HepG2 (cell line): ENCODE measurements around the gene RBFOX1. TPM values are rescaled to one million over a fixed set of nuclear protein-coding genes. Genes with fewer than 3 reads are reported as not detected.

Source experiments
- ATAC-seq: fragments of 200-7000 bp; cut with Tn5 transposase; 3 replicates; pipeline ENCODE4 v1.9.1; 2020; ENCODE audit warnings: mild to moderate bottlenecking, moderate library complexity
- BruUV-seq: library from RNA; stranded (reverse); fragments of 400-500 nt; replicated peaks from 2 replicates; lab custom pipeline; 2021; lab: Mats Ljungman, UMichigan
- CTCF ChIA-PET: fragments of 300-600 bp; formaldehyde crosslinking; extraction: SDS; loops from one replicate; lab custom pipeline; 2021; ENCODE audit warnings: low total read pairs, inconsistent platforms, low intra/inter-chr PET ratio; lab: Yijun Ruan, JAX
- POLR2A ChIA-PET: fragments of 350-600 bp; sonication (Branson Sonifier 250); formaldehyde crosslinking; loops from one replicate; lab custom pipeline; 2020; ENCODE audit warnings: antibody characterized with exemption, inconsistent platforms; lab: Yijun Ruan, JAX
- DNase-seq: peaks from one replicate; pipeline ENCODE4 v3.0.0-alpha.2; 2015; ENCODE audit warnings: low spot score
- FAIRE-seq: peaks from 3 replicates; lab custom pipeline; 2011; peaks lifted over from hg19 to GRCh38; lab: Jason Lieb, UNC
- H2AFZ ChIP-seq: one replicate; pipeline ENCODE4 v1.6.1; 2011; ENCODE audit warnings: low read length, inconsistent platforms
- H3K27ac ChIP-seq: fragments of 300-600 bp; 3 replicates; pipeline ENCODE4 v1.8.0; 2011; ENCODE audit warnings: mixed run types, mild to moderate bottlenecking, mixed read lengths, low read length, inconsistent platforms; ENCODE audit not compliant: insufficient read depth; ENCODE audit errors: extremely low read length
- H3K27me3 ChIP-seq, 2 experiments: fragments of 200-600 bp in 1 of 2; 2 replicates in 1 of 2; 3 replicates in 1 of 2; pipeline versions ENCODE4 v1.6.0 to v1.8.0; 2011; ENCODE audit warnings: low read length in 2 of 2, mild to moderate bottlenecking in 2 of 2, moderate library complexity in 2 of 2, inconsistent platforms in 1 of 2; ENCODE audit not compliant: insufficient read depth in 2 of 2, control insufficient read depth in 1 of 2
- H3K36me3 ChIP-seq, 2 experiments: fragments of 200-600 bp in 1 of 2; replicated peaks in 1 of 2; 2 replicates in 1 of 2; 3 replicates in 1 of 2; pipeline versions ENCODE4 v1.5.1 to v1.8.0; 2011; ENCODE audit warnings: low read length in 2 of 2, inconsistent platforms in 1 of 2; ENCODE audit not compliant: insufficient read depth in 2 of 2, control insufficient read depth in 1 of 2
- H3K4me1 ChIP-seq: 2 replicates; pipeline ENCODE4 v1.5.1; 2012; ENCODE audit warnings: low read length, inconsistent platforms; ENCODE audit not compliant: insufficient read depth
- H3K4me2 ChIP-seq: 2 replicates; pipeline ENCODE4 v1.6.0; 2011; ENCODE audit warnings: low read depth, low read length, inconsistent platforms
- H3K4me3 ChIP-seq, 3 experiments: fragments of 200-600 bp in 1 of 3; sonication (generic), shearing (Covaris generic) in 1 of 3; replicated peaks in 1 of 3; 2 replicates each; pipeline ENCODE4 v1.5.1; 2011 to 2016; ENCODE audit warnings: low read length in 3 of 3, inconsistent platforms in 2 of 3, low read depth in 2 of 3, mild to moderate bottlenecking in 2 of 3, control low read depth in 1 of 3, mixed read lengths in 1 of 3; ENCODE audit not compliant: insufficient read depth in 1 of 3
- H3K79me2 ChIP-seq: one replicate; pipeline ENCODE4 v1.6.1; 2011; ENCODE audit warnings: low read length, inconsistent platforms; ENCODE audit not compliant: insufficient read depth
- H3K9ac ChIP-seq: 2 replicates; pipeline ENCODE4 v1.6.0; 2011; ENCODE audit warnings: mild to moderate bottlenecking, low read depth, low read length, inconsistent platforms; ENCODE audit not compliant: insufficient read depth
- H3K9me3 ChIP-seq: 2 replicates; pipeline ENCODE4 v1.5.1; 2012; ENCODE audit warnings: mild to moderate bottlenecking, low read length
- H4K20me1 ChIP-seq: 2 replicates; pipeline ENCODE4 v1.6.0; 2011; ENCODE audit warnings: inconsistent platforms, mild to moderate bottlenecking, low read length, moderate library complexity; ENCODE audit not compliant: insufficient read depth
- FOXP1 ChIP-seq, 2 experiments: fragments of 450-650 bp in 1 of 2; IDR thresholded peaks; 2 replicates each; pipeline ENCODE4 v1.6.1; 2017 to 2018; ENCODE audit warnings: antibody characterized with exemption in 1 of 2
- GTF2F1 ChIP-seq: fragments of 150-350 bp; IDR thresholded peaks from 2 replicates; pipeline ENCODE4 v1.6.1; 2014; ENCODE audit warnings: low read length
- KLF9 ChIP-seq: IDR thresholded peaks from 2 replicates; pipeline ENCODE4 v1.6.1; 2016; ENCODE audit warnings: low read depth
- MEIS1 ChIP-seq: sonication (generic); formaldehyde crosslinking; IDR thresholded peaks from 2 replicates; pipeline ENCODE4 v1.9.0; 2021; ENCODE audit warnings: mild to moderate bottlenecking, missing genetic modification reagents, moderate library complexity, borderline replicate concordance
- PHB2 ChIP-seq: fragments of 450-650 bp; IDR thresholded peaks from 2 replicates; pipeline ENCODE4 v1.6.1; 2018; ENCODE audit not compliant: partially characterized antibody
- ZFX ChIP-seq: sonication (generic); formaldehyde crosslinking; IDR thresholded peaks from 2 replicates; pipeline ENCODE4 v1.4.0; 2020; ENCODE audit warnings: mild to moderate bottlenecking, low read depth, missing genetic modification reagents, moderate library complexity
- ZKSCAN5 ChIP-seq: sonication (generic); formaldehyde crosslinking; IDR thresholded peaks from 2 replicates; pipeline ENCODE4 v1.5.1; 2020; ENCODE audit warnings: mild to moderate bottlenecking, missing genetic modification reagents
- ZNF124 ChIP-seq: sonication (generic); formaldehyde crosslinking; IDR thresholded peaks from 2 replicates; pipeline ENCODE4 v1.4.0; 2020; ENCODE audit warnings: missing genetic modification reagents
- ZNF180 ChIP-seq: sonication (generic); formaldehyde crosslinking; IDR thresholded peaks from 2 replicates; pipeline ENCODE4 v1.4.0; 2020; ENCODE audit warnings: low read depth, missing genetic modification reagents, borderline replicate concordance
- ZNF441 ChIP-seq: sonication (generic); formaldehyde crosslinking; IDR thresholded peaks from 2 replicates; pipeline ENCODE4 v1.7.0; 2021; ENCODE audit warnings: missing genetic modification reagents, borderline replicate concordance
- ZNF562 ChIP-seq: sonication (generic); formaldehyde crosslinking; IDR thresholded peaks from 2 replicates; pipeline ENCODE4 v1.8.0; 2022; ENCODE audit warnings: missing genetic modification reagents, borderline replicate concordance
- ZNF660 ChIP-seq: sonication (generic); formaldehyde crosslinking; IDR thresholded peaks from 2 replicates; pipeline ENCODE4 v1.5.1; 2020; ENCODE audit warnings: mild to moderate bottlenecking, low read depth, missing genetic modification reagents, borderline replicate concordance
- ZNF75D ChIP-seq: sonication (generic); formaldehyde crosslinking; IDR thresholded peaks from 2 replicates; pipeline ENCODE4 v1.8.1; 2023; ENCODE audit warnings: missing genetic modification reagents, mild to moderate bottlenecking, borderline replicate concordance
- WGBS: methylation state at CpG from one replicate; pipeline ENCODE4 v1.1.6; 2017; ENCODE audit warnings: low lambda C conversion rate; 5-methylcytosine and 5-hydroxymethylcytosine counted together
- in situ Hi-C: cut with HindIII; loops from 2 replicates; pipeline ENCODE4 v1.10.0; 2017; ENCODE audit warnings: low pct_unique_long_range_greater_than_20kb; ENCODE audit not compliant: extremely low pct_ligation_motif_present
- intact Hi-C: fragments of 100-400 bp; cut with micrococcal nuclease; formaldehyde crosslinking; loops from one replicate; pipeline ENCODE4 v1.10.0; 2022; ENCODE audit not compliant: unreplicated experiment
- polyA plus RNA-seq, 8 experiments: library from polyadenylated mRNA; depleted of rRNA in 3 of 8; stranded (reverse) in 7 of 8; unstranded in 1 of 8; fragments of >200 nt; fragmentation: Illumina TruSeq in 4 of 8; extraction: Trizol in 4 of 8; gene quantifications; 2 replicates each; pipeline versions ENCODE4 v1.2.1 to v1.2.3, GENCODE V29; 2011 to 2016; ENCODE audit warnings: low read depth in 4 of 8, missing spikeins in 1 of 8, mixed read lengths in 1 of 8; ENCODE audit not compliant: insufficient read depth in 1 of 8
- total RNA-seq, 5 experiments: library from RNA; depleted of rRNA; stranded (reverse); fragments of >200 nt; fragmentation: Illumina TruSeq; extraction: Trizol; gene quantifications; 2 replicates each; pipeline ENCODE4 v1.2.3, GENCODE V29; 2016; ENCODE audit warnings: low read depth in 1 of 5
- TF ChIP-seq, protein P1 (sequence below): sonication (generic); formaldehyde crosslinking; IDR thresholded peaks from 2 replicates; pipeline ENCODE4 v1.4.0; 2020; ENCODE audit warnings: missing genetic modification reagents, borderline replicate concordance
- TF ChIP-seq, protein P2 (sequence below): IDR thresholded peaks from 2 replicates; pipeline ENCODE4 v1.6.1; 2016; ENCODE audit warnings: low read depth, control low read depth
- TF ChIP-seq, protein P3 (sequence below): sonication (generic); formaldehyde crosslinking; IDR thresholded peaks from 2 replicates; pipeline ENCODE4 v1.5.0; 2020; ENCODE audit warnings: mild to moderate bottlenecking, missing genetic modification reagents
- TF ChIP-seq, protein P4 (sequence below): sonication (generic); formaldehyde crosslinking; IDR thresholded peaks from 2 replicates; pipeline ENCODE4 v1.8.1; 2023; ENCODE audit warnings: mild to moderate bottlenecking, missing genetic modification reagents

The RBFOX1 gene
- total and polyA plus RNA-seq, 2 of the 13 experiments (the other 11 are each of a cell fraction or from before 2014, with no cell fraction given): not detected

- H3K36me3 ChIP-seq: no peaks in the 10 kb centered on the region
- H3K27ac ChIP-seq: no peak overlapping the region
- no peaks in the 10 kb centered on the region; the same call in 1 of the 2 replicates for H4K20me1 ChIP-seq
- CTCF ChIA-PET: no interaction called here
- FAIRE-seq (no peak), DNase-seq (no peak), ATAC-seq (no peak)
- H3K79me2 ChIP-seq: no peaks in the 10 kb centered on the region
- no peaks in the 10 kb centered on the region for H3K9me3 ChIP-seq
- no peak overlapping the region for H3K9ac ChIP-seq
- H3K27me3 ChIP-seq: peaks cover 2 to 39% of the 10 kb centered on the region in 2 experiments; a peak in 3 of 5 replicates
- intact Hi-C loops: no loop called here
- H3K4me3 ChIP-seq: no peak overlapping the region
- no TSS peak for BruUV-seq
- no peak overlapping the region for H2AFZ ChIP-seq
- no peak overlapping the region for H3K4me2 ChIP-seq
- POLR2A ChIA-PET: no interaction called here
- no peaks in the 10 kb centered on the region for H3K4me1 ChIP-seq
- in situ Hi-C loops: no loop called here
- WGBS: 2% methylated on average over 21 of the region's 27 CpGs
- TF ChIP-seq ZNF124 (CRISPR knock-in tag) (no peak), ZNF75D (CRISPR knock-in tag) (no peak), ZNF441 (no peak), PHB2 (no peak), MEIS1 (no peak), ZKSCAN5 (CRISPR knock-in tag) (no peak), FOXP1 (IDR thresholded peaks at IDR 0.05) (no peak), FOXP1 (CRISPR knock-in tag; IDR thresholded peaks at IDR 0.05) (no peak), ZFX (no peak), ZNF180 (no peak), GTF2F1 (no peak), ZNF660 (no peak), ZNF562 (CRISPR knock-in tag) (no peak), KLF9 (no peak)
- TF ChIP-seq, protein P1, sequence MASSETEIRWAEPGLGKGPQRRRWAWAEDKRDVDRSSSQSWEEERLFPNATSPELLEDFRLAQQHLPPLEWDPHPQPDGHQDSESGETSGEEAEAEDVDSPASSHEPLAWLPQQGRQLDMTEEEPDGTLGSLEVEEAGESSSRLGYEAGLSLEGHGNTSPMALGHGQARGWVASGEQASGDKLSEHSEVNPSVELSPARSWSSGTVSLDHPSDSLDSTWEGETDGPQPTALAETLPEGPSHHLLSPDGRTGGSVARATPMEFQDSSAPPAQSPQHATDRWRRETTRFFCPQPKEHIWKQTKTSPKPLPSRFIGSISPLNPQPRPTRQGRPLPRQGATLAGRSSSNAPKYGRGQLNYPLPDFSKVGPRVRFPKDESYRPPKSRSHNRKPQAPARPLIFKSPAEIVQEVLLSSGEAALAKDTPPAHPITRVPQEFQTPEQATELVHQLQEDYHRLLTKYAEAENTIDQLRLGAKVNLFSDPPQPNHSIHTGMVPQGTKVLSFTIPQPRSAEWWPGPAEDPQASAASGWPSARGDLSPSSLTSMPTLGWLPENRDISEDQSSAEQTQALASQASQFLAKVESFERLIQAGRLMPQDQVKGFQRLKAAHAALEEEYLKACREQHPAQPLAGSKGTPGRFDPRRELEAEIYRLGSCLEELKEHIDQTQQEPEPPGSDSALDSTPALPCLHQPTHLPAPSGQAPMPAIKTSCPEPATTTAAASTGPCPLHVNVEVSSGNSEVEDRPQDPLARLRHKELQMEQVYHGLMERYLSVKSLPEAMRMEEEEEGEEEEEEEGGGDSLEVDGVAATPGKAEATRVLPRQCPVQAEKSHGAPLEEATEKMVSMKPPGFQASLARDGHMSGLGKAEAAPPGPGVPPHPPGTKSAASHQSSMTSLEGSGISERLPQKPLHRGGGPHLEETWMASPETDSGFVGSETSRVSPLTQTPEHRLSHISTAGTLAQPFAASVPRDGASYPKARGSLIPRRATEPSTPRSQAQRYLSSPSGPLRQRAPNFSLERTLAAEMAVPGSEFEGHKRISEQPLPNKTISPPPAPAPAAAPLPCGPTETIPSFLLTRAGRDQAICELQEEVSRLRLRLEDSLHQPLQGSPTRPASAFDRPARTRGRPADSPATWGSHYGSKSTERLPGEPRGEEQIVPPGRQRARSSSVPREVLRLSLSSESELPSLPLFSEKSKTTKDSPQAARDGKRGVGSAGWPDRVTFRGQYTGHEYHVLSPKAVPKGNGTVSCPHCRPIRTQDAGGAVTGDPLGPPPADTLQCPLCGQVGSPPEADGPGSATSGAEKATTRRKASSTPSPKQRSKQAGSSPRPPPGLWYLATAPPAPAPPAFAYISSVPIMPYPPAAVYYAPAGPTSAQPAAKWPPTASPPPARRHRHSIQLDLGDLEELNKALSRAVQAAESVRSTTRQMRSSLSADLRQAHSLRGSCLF (CRISPR knock-in tag): no peak
- TF ChIP-seq, protein P2, sequence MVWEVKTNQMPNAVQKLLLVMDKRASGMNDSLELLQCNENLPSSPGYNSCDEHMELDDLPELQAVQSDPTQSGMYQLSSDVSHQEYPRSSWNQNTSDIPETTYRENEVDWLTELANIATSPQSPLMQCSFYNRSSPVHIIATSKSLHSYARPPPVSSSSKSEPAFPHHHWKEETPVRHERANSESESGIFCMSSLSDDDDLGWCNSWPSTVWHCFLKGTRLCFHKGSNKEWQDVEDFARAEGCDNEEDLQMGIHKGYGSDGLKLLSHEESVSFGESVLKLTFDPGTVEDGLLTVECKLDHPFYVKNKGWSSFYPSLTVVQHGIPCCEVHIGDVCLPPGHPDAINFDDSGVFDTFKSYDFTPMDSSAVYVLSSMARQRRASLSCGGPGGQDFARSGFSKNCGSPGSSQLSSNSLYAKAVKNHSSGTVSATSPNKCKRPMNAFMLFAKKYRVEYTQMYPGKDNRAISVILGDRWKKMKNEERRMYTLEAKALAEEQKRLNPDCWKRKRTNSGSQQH: no peak
- TF ChIP-seq, protein P3, sequence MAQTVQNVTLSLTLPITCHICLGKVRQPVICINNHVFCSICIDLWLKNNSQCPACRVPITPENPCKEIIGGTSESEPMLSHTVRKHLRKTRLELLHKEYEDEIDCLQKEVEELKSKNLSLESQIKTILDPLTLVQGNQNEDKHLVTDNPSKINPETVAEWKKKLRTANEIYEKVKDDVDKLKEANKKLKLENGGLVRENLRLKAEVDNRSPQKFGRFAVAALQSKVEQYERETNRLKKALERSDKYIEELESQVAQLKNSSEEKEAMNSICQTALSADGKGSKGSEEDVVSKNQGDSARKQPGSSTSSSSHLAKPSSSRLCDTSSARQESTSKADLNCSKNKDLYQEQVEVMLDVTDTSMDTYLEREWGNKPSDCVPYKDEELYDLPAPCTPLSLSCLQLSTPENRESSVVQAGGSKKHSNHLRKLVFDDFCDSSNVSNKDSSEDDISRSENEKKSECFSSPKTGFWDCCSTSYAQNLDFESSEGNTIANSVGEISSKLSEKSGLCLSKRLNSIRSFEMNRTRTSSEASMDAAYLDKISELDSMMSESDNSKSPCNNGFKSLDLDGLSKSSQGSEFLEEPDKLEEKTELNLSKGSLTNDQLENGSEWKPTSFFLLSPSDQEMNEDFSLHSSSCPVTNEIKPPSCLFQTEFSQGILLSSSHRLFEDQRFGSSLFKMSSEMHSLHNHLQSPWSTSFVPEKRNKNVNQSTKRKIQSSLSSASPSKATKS: no peak
- TF ChIP-seq, protein P4, sequence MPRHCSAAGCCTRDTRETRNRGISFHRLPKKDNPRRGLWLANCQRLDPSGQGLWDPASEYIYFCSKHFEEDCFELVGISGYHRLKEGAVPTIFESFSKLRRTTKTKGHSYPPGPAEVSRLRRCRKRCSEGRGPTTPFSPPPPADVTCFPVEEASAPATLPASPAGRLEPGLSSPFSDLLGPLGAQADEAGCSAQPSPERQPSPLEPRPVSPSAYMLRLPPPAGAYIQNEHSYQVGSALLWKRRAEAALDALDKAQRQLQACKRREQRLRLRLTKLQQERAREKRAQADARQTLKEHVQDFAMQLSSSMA: no peak
These were observed 28.4 kb upstream of the RBFOX1 start for GRCh38 chr16:7304279-7304678.
